HEK293 (cell line): ENCODE data around the gene CFAP45.

Experiments used
- CTCF ChIA-PET: fragments of 350-600 bp; formaldehyde crosslinking; extraction: SDS; loops from one replicate; lab custom pipeline; 2021; ENCODE audit warnings: antibody characterized with exemption; lab: Yijun Ruan, JAX
- POLR2A ChIA-PET: fragments of 300-600 bp; formaldehyde crosslinking; extraction: SDS; loops from one replicate; lab custom pipeline; 2020; ENCODE audit warnings: antibody characterized with exemption, inconsistent platforms; lab: Yijun Ruan, JAX
- H3K27ac ChIP-seq: fragments of 200-500 bp; sonication (Bioruptor generic); 2 replicates; pipeline ENCODE4 v1.5.1; 2014; ENCODE audit warnings: low read depth, low read length, control low read depth, inconsistent platforms; ENCODE audit errors: extremely low read depth
- H3K36me3 ChIP-seq, 2 experiments: fragments of 200-500 bp in 1 of 2; sonication (Bioruptor generic) in 1 of 2; 1 replicate in 1 of 2; 2 replicates in 1 of 2; pipeline ENCODE4 v1.5.1; 2014 to 2017; ENCODE audit warnings: inconsistent platforms in 2 of 2, low read length in 2 of 2; ENCODE audit not compliant: control insufficient read depth in 2 of 2, insufficient read depth in 1 of 2
- H3K4me1 ChIP-seq: fragments of 200-500 bp; sonication (Bioruptor generic); 2 replicates; pipeline ENCODE4 v1.5.1; 2014; ENCODE audit warnings: mild to moderate bottlenecking, low read length, inconsistent platforms; ENCODE audit not compliant: control insufficient read depth, insufficient read depth
- H3K4me3 ChIP-seq: 2 replicates; pipeline ENCODE4 v1.5.1; 2011; ENCODE audit warnings: low read depth, mild to moderate bottlenecking, control low read depth, low read length, moderate library complexity
- H3K9me3 ChIP-seq: fragments of 200-500 bp; sonication (Bioruptor generic); 2 replicates; pipeline ENCODE4 v1.5.1; 2014; ENCODE audit warnings: low read depth, low read length, inconsistent platforms; ENCODE audit not compliant: control insufficient read depth, insufficient read depth
- BCL11B ChIP-seq: fragments of 450-650 bp; formaldehyde crosslinking; IDR thresholded peaks from 2 replicates; pipeline ENCODE4 v1.5.1; 2016; ENCODE audit warnings: low read depth, missing biosample characterization, missing genetic modification characterization
- EGR2 ChIP-seq: fragments of 450-650 bp; formaldehyde crosslinking; IDR thresholded peaks from 2 replicates; pipeline ENCODE4 v1.5.1; 2016; ENCODE audit warnings: low read depth, missing biosample characterization, missing genetic modification characterization
- GLI2 ChIP-seq: fragments of 450-650 bp; formaldehyde crosslinking; IDR thresholded peaks from 2 replicates; pipeline ENCODE4; 2017; ENCODE audit warnings: missing biosample characterization, missing genetic modification characterization, low read depth, borderline replicate concordance
- HOXD13 ChIP-seq: sonication (generic); formaldehyde crosslinking; IDR thresholded peaks from 2 replicates; pipeline ENCODE4 v1.8.0; 2022; ENCODE audit warnings: missing genetic modification reagents, borderline replicate concordance
- KLF10 ChIP-seq: fragments of 450-650 bp; IDR thresholded peaks from 2 replicates; pipeline ENCODE4 v1.5.1; 2018; ENCODE audit warnings: missing biosample characterization, mild to moderate bottlenecking, missing genetic modification characterization
- KLF8 ChIP-seq: fragments of 450-650 bp; formaldehyde crosslinking; IDR thresholded peaks from 2 replicates; pipeline ENCODE4 v1.5.1; 2016; ENCODE audit warnings: missing biosample characterization, missing genetic modification characterization
- WT1 ChIP-seq: fragments of 450-650 bp; formaldehyde crosslinking; IDR thresholded peaks from 2 replicates; pipeline ENCODE4 v1.5.1; 2016; ENCODE audit warnings: missing biosample characterization, missing genetic modification characterization
- ZFHX2 ChIP-seq: fragments of 450-650 bp; formaldehyde crosslinking; conservative IDR thresholded peaks from 2 replicates; pipeline ENCODE4 v1.5.1; 2016; ENCODE audit warnings: missing biosample characterization, missing genetic modification characterization
- ZNF121 ChIP-seq: fragments of 450-650 bp; formaldehyde crosslinking; IDR thresholded peaks from 2 replicates; pipeline ENCODE4 v1.5.1; 2016; ENCODE audit warnings: missing biosample characterization, missing genetic modification characterization
- ZNF175 ChIP-seq: fragments of 450-650 bp; formaldehyde crosslinking; IDR thresholded peaks from 2 replicates; pipeline ENCODE4 v1.5.1; 2016; ENCODE audit warnings: missing biosample characterization, missing genetic modification characterization
- ZNF24 ChIP-seq: fragments of 450-650 bp; formaldehyde crosslinking; IDR thresholded peaks from 2 replicates; pipeline ENCODE4 v1.5.1; 2016; ENCODE audit warnings: missing biosample characterization, missing genetic modification characterization
- ZNF350 ChIP-seq: fragments of 450-650 bp; formaldehyde crosslinking; IDR thresholded peaks from 2 replicates; pipeline ENCODE4 v1.5.0; 2017; ENCODE audit warnings: missing biosample characterization, mild to moderate bottlenecking, missing genetic modification characterization
- ZNF354C ChIP-seq: fragments of 450-650 bp; formaldehyde crosslinking; IDR thresholded peaks from 2 replicates; pipeline ENCODE4 v1.5.1; 2016; ENCODE audit warnings: missing biosample characterization, missing genetic modification characterization, low read depth, borderline replicate concordance
- ZNF37A ChIP-seq: fragments of 450-650 bp; IDR thresholded peaks from 2 replicates; pipeline ENCODE4 v1.5.1; 2018; ENCODE audit warnings: missing biosample characterization, missing genetic modification characterization
- ZNF629 ChIP-seq: fragments of 450-650 bp; formaldehyde crosslinking; IDR thresholded peaks from 2 replicates; pipeline ENCODE4 v1.5.1; 2017; ENCODE audit warnings: missing biosample characterization, missing genetic modification characterization
- ZNF660 ChIP-seq: fragments of 450-650 bp; IDR thresholded peaks from 2 replicates; pipeline ENCODE4 v1.5.1; 2018; ENCODE audit warnings: missing biosample characterization, mild to moderate bottlenecking, missing genetic modification characterization
- ZNF776 ChIP-seq: fragments of 450-650 bp; formaldehyde crosslinking; IDR thresholded peaks from 2 replicates; pipeline ENCODE4 v1.5.0; 2017; ENCODE audit warnings: missing biosample characterization, missing genetic modification characterization, borderline replicate concordance
- ZNF792 ChIP-seq: fragments of 450-650 bp; formaldehyde crosslinking; IDR thresholded peaks from 2 replicates; pipeline ENCODE4 v1.5.1; 2016; ENCODE audit warnings: missing biosample characterization, missing genetic modification characterization
- TF ChIP-seq, protein P1 (sequence below): fragments of 450-650 bp; IDR thresholded peaks from 2 replicates; pipeline ENCODE4 v1.5.1; 2018; ENCODE audit warnings: missing biosample characterization, missing genetic modification characterization
- TF ChIP-seq, protein P2 (sequence below): fragments of 450-650 bp; formaldehyde crosslinking; IDR thresholded peaks from 2 replicates; pipeline ENCODE4 v1.5.1; 2017; ENCODE audit warnings: missing biosample characterization, missing genetic modification characterization
- TF ChIP-seq, protein P3 (sequence below): fragments of 450-650 bp; formaldehyde crosslinking; IDR thresholded peaks from 2 replicates; pipeline ENCODE4 v1.5.1; 2017; ENCODE audit warnings: missing biosample characterization, missing genetic modification characterization
- TF ChIP-seq, protein P4 (sequence below): fragments of 450-650 bp; formaldehyde crosslinking; IDR thresholded peaks from 2 replicates; pipeline ENCODE4 v1.5.1; 2016; ENCODE audit warnings: missing biosample characterization, missing genetic modification characterization
- TF ChIP-seq, protein P5 (sequence below): fragments of 450-650 bp; formaldehyde crosslinking; IDR thresholded peaks from 2 replicates; pipeline ENCODE4 v1.5.1; 2016; ENCODE audit warnings: missing biosample characterization, missing genetic modification characterization
- TF ChIP-seq, protein P6 (sequence below): fragments of 450-650 bp; formaldehyde crosslinking; IDR thresholded peaks from 2 replicates; pipeline ENCODE4 v1.5.1; 2016; ENCODE audit warnings: missing biosample characterization, missing genetic modification characterization, borderline replicate concordance
- TF ChIP-seq, protein P7 (sequence below): fragments of 450-650 bp; formaldehyde crosslinking; IDR thresholded peaks from 2 replicates; pipeline ENCODE4 v1.5.1; 2016; ENCODE audit warnings: missing biosample characterization, missing genetic modification characterization

The CFAP45 gene

DNA sequence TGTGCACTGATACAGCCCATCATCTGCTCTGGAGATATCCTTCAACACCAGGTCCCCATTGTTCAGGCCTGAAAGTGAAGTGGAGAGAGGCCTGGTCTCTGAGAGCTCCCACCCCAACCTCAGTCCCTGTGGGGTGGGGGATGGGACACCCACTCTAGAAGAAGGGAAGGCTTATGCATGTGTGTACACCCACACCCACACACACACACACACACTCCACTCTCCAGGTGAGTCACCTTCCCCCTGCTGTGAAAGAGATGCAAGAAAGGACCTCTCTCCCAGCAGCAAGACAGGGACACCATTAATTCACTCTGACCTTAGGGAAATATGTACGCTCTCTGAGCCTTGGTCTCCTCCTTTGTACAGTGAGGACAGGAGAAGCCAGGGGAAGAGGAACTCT is 43.4 kb downstream of the CFAP45 start:
- Histone ChIP-seq H3K4me1 (0 out of 2 replicates have a peak, but pooled peaks cover 4% of the 10 kb centered on the region), H3K27ac (no peak overlapping the region), H3K4me3 (no peak overlapping the region), H3K36me3 (no peaks in the 10 kb centered on the region), H3K9me3 (no peaks in the 10 kb centered on the region)
- ChIA-PET POLR2A (no interaction called here), CTCF (no interaction called here)
- TF ChIP-seq ZNF37A (tag by site-specific recombination), result no peak
- peak; percentile 93 for TF ChIP-seq EGR2 (tag by site-specific recombination)
- peak; percentile 93 for TF ChIP-seq ZFHX2 (tag by site-specific recombination)
- TF ChIP-seq ZNF350 (tag by site-specific recombination), result no peak
- TF ChIP-seq, protein P1, sequence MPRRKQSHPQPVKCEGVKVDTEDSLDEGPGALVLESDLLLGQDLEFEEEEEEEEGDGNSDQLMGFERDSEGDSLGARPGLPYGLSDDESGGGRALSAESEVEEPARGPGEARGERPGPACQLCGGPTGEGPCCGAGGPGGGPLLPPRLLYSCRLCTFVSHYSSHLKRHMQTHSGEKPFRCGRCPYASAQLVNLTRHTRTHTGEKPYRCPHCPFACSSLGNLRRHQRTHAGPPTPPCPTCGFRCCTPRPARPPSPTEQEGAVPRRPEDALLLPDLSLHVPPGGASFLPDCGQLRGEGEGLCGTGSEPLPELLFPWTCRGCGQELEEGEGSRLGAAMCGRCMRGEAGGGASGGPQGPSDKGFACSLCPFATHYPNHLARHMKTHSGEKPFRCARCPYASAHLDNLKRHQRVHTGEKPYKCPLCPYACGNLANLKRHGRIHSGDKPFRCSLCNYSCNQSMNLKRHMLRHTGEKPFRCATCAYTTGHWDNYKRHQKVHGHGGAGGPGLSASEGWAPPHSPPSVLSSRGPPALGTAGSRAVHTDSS (tag by site-specific recombination), result no peak
- TF ChIP-seq, protein P2, sequence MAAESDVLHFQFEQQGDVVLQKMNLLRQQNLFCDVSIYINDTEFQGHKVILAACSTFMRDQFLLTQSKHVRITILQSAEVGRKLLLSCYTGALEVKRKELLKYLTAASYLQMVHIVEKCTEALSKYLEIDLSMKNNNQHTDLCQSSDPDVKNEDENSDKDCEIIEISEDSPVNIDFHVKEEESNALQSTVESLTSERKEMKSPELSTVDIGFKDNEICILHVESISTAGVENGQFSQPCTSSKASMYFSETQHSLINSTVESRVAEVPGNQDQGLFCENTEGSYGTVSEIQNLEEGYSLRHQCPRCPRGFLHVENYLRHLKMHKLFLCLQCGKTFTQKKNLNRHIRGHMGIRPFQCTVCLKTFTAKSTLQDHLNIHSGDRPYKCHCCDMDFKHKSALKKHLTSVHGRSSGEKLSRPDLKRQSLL, result no peak
- TF ChIP-seq ZNF660 (tag by site-specific recombination), result no peak
- TF ChIP-seq WT1, result no peak
- TF ChIP-seq ZNF175 (tag by site-specific recombination), result no peak
- TF ChIP-seq, protein P3, sequence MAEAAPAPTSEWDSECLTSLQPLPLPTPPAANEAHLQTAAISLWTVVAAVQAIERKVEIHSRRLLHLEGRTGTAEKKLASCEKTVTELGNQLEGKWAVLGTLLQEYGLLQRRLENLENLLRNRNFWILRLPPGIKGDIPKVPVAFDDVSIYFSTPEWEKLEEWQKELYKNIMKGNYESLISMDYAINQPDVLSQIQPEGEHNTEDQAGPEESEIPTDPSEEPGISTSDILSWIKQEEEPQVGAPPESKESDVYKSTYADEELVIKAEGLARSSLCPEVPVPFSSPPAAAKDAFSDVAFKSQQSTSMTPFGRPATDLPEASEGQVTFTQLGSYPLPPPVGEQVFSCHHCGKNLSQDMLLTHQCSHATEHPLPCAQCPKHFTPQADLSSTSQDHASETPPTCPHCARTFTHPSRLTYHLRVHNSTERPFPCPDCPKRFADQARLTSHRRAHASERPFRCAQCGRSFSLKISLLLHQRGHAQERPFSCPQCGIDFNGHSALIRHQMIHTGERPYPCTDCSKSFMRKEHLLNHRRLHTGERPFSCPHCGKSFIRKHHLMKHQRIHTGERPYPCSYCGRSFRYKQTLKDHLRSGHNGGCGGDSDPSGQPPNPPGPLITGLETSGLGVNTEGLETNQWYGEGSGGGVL (tag by site-specific recombination), result peak; percentile 12; the same call in 1 of the 2 replicates
- TF ChIP-seq ZNF24 (tag by site-specific recombination), result no peak
- TF ChIP-seq, protein P4, sequence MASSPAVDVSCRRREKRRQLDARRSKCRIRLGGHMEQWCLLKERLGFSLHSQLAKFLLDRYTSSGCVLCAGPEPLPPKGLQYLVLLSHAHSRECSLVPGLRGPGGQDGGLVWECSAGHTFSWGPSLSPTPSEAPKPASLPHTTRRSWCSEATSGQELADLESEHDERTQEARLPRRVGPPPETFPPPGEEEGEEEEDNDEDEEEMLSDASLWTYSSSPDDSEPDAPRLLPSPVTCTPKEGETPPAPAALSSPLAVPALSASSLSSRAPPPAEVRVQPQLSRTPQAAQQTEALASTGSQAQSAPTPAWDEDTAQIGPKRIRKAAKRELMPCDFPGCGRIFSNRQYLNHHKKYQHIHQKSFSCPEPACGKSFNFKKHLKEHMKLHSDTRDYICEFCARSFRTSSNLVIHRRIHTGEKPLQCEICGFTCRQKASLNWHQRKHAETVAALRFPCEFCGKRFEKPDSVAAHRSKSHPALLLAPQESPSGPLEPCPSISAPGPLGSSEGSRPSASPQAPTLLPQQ (tag by site-specific recombination), result no peak
- TF ChIP-seq HOXD13, result no peak
- no peak for TF ChIP-seq ZNF121 (tag by site-specific recombination)
- TF ChIP-seq, protein P5, sequence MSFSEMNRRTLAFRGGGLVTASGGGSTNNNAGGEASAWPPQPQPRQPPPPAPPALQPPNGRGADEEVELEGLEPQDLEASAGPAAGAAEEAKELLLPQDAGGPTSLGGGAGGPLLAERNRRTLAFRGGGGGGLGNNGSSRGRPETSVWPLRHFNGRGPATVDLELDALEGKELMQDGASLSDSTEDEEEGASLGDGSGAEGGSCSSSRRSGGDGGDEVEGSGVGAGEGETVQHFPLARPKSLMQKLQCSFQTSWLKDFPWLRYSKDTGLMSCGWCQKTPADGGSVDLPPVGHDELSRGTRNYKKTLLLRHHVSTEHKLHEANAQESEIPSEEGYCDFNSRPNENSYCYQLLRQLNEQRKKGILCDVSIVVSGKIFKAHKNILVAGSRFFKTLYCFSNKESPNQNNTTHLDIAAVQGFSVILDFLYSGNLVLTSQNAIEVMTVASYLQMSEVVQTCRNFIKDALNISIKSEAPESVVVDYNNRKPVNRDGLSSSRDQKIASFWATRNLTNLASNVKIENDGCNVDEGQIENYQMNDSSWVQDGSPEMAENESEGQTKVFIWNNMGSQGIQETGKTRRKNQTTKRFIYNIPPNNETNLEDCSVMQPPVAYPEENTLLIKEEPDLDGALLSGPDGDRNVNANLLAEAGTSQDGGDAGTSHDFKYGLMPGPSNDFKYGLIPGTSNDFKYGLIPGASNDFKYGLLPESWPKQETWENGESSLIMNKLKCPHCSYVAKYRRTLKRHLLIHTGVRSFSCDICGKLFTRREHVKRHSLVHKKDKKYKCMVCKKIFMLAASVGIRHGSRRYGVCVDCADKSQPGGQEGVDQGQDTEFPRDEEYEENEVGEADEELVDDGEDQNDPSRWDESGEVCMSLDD (tag by site-specific recombination), result no peak
- TF ChIP-seq, protein P6, sequence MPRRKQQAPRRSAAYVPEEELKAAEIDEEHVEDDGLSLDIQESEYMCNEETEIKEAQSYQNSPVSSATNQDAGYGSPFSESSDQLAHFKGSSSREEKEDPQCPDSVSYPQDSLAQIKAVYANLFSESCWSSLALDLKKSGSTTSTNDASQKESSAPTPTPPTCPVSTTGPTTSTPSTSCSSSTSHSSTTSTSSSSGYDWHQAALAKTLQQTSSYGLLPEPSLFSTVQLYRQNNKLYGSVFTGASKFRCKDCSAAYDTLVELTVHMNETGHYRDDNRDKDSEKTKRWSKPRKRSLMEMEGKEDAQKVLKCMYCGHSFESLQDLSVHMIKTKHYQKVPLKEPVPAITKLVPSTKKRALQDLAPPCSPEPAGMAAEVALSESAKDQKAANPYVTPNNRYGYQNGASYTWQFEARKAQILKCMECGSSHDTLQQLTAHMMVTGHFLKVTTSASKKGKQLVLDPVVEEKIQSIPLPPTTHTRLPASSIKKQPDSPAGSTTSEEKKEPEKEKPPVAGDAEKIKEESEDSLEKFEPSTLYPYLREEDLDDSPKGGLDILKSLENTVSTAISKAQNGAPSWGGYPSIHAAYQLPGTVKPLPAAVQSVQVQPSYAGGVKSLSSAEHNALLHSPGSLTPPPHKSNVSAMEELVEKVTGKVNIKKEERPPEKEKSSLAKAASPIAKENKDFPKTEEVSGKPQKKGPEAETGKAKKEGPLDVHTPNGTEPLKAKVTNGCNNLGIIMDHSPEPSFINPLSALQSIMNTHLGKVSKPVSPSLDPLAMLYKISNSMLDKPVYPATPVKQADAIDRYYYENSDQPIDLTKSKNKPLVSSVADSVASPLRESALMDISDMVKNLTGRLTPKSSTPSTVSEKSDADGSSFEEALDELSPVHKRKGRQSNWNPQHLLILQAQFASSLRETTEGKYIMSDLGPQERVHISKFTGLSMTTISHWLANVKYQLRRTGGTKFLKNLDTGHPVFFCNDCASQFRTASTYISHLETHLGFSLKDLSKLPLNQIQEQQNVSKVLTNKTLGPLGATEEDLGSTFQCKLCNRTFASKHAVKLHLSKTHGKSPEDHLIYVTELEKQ, result no peak
- TF ChIP-seq, protein P7, sequence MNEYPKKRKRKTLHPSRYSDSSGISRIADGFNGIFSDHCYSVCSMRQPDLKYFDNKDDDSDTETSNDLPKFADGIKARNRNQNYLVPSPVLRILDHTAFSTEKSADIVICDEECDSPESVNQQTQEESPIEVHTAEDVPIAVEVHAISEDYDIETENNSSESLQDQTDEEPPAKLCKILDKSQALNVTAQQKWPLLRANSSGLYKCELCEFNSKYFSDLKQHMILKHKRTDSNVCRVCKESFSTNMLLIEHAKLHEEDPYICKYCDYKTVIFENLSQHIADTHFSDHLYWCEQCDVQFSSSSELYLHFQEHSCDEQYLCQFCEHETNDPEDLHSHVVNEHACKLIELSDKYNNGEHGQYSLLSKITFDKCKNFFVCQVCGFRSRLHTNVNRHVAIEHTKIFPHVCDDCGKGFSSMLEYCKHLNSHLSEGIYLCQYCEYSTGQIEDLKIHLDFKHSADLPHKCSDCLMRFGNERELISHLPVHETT (tag by site-specific recombination), result no peak
- no peak for TF ChIP-seq KLF10
- no peak for TF ChIP-seq ZNF792
- no peak for TF ChIP-seq KLF8 (tag by site-specific recombination)
- no peak for TF ChIP-seq GLI2 (tag by site-specific recombination)
- TF ChIP-seq ZNF354C (tag by site-specific recombination), result no peak
- TF ChIP-seq ZNF776, result no peak
- no peak for TF ChIP-seq ZNF629 (tag by site-specific recombination)
- no peak for TF ChIP-seq BCL11B (tag by site-specific recombination)
